ENCODE measurements around the gene PVALEF. TPM values are rescaled to one million over a fixed set of nuclear protein-coding genes. Genes with fewer than 3 reads are reported as not detected.

PVALEF gene
- total and polyA plus RNA-seq, 8 donors = 0.11 to 0.74 (median 0.25) TPM; not detected in 2

DNA sequence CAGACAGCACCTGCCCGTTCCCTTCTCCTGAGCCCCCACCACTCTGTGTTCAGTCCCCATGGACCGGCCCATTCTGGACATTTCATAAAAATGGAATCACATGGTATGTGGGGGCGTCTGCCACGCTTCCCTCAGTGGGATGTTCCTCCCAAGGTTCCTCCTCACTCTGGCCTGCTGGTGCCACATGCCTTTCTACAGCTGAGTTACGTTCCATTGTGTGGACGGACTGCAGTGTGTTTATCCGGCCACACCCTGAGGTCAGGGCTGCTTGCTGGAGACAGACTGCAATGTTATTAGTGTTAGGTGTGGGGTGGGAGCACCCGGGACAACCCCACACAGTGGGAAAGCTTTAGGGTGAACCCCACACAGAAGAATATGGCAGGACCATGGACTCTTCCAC, 6.6 kb downstream of the PVALEF start:
- H3K36me3 ChIP-seq = no peaks in the 10 kb centered on the region
- peaks cover 4 to 16% of the 10 kb centered on the region in 2 donors for H3K27me3 ChIP-seq
- H3K9me3 ChIP-seq = peaks cover 0 to 6% of the 10 kb centered on the region in 2 donors
- TF ChIP-seq, protein P1, sequence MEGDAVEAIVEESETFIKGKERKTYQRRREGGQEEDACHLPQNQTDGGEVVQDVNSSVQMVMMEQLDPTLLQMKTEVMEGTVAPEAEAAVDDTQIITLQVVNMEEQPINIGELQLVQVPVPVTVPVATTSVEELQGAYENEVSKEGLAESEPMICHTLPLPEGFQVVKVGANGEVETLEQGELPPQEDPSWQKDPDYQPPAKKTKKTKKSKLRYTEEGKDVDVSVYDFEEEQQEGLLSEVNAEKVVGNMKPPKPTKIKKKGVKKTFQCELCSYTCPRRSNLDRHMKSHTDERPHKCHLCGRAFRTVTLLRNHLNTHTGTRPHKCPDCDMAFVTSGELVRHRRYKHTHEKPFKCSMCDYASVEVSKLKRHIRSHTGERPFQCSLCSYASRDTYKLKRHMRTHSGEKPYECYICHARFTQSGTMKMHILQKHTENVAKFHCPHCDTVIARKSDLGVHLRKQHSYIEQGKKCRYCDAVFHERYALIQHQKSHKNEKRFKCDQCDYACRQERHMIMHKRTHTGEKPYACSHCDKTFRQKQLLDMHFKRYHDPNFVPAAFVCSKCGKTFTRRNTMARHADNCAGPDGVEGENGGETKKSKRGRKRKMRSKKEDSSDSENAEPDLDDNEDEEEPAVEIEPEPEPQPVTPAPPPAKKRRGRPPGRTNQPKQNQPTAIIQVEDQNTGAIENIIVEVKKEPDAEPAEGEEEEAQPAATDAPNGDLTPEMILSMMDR (IDR thresholded peaks at IDR 0.05) = no peak
- intact Hi-C loops (cut with DNase I) = no loop called here
- ATAC-seq (peak; percentile 56), DNase-seq (peak in 1 of 4 donors; percentile 14)
- H3K4me1 ChIP-seq = no peaks in the 10 kb centered on the region
- H3K4me3 ChIP-seq = no peak overlapping the region
- no peak overlapping the region for H3K27ac ChIP-seq

DNA sequence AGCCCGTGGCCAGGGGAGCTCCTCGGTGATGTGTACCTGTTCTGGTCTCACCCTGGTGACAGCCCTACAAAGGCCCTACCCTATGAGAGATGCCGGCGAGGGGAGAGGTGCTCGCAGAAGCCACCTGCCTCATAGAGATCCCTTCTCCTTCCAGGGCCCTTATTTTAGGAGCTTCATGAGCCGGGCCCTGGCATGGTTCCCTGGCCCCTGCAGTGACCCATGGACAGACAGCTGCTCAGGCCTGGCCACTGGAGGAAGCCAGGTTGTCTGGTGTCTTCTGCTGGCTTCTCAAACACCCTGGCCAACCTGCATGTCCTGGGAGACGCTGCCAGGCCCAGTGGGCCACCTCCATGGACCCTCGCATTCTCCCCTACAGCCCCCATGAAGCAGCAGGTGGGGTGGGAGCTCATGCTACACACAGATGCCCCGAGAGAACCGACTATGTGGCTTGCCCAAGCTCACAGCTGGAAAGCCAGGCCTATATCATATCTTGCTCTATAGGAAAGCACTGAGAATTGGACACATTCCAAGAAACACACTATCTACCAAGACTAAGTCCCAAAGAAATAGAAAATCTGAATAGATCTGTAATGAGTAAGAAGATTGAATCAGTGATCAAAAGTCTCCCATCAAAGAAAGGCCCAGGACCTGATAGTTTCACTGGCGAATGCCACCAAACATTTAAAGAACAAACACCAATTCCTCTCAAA, 7.9 kb downstream of the PVALEF start:
- intact Hi-C loops (cut with DNase I) = no loop called here
- DNase-seq (no peak), ATAC-seq (no peak)
- Histone ChIP-seq H3K4me3 (no peak overlapping the region), H3K27me3 (peaks cover 0 to 4% of the 10 kb centered on the region in 2 donors), H3K36me3 (no peaks in the 10 kb centered on the region), H3K27ac (no peak overlapping the region), H3K9me3 (peaks cover 0 to 6% of the 10 kb centered on the region in 2 donors), H3K4me1 (no peaks in the 10 kb centered on the region)
- TF ChIP-seq, protein P1 (IDR thresholded peaks at IDR 0.05) = no peak

DNA sequence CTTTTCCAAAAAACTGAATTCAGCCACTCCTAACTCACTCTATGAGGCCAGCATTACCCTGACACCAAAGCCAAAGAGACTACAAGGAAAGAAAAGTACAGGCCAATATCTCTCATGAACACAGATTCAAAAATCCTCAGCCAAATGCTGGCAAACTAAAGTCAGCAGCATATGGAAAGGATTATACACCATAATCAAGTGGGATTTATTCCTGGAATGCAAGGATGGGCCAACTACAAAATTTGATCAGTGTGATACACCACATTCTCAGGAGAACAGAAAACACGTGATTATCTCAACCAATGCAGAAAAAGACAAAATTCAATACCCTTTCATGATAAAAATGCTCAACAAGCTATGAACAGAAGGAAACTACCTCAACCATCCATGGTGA, 8.5 kb downstream of the PVALEF start:
- ATAC-seq (no peak), DNase-seq (no peak)
- H3K4me3 ChIP-seq = no peak overlapping the region
- no peaks in the 10 kb centered on the region for H3K36me3 ChIP-seq
- H3K27me3 ChIP-seq = no peaks in the 10 kb centered on the region
- TF ChIP-seq, protein P1 (IDR thresholded peaks at IDR 0.05) = no peak
- intact Hi-C loops (cut with DNase I) = no loop called here
- no peak overlapping the region for H3K27ac ChIP-seq
- peaks cover 0 to 6% of the 10 kb centered on the region in 2 donors for H3K9me3 ChIP-seq
- H3K4me1 ChIP-seq = no peaks in the 10 kb centered on the region

DNA sequence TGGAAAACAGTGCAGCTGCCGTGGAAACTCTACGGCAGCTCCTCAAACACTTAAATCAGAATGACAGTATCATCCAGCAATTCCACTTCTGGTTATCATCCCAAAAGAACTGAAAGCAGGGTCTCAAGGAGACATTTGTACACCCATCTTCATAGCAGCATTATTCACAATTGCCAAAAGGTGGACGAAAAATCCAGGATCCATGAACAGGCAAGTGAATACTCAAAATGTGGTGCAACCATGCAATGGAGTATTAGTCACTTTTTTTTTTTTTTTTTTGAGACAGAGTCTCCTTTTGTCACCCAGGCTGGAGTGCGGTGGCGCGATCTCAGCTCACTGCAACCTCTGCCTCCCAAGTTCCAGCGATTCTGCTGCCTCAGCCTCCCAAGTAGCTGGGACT, 11.4 kb downstream of the PVALEF start:
- H3K36me3 ChIP-seq = no peaks in the 10 kb centered on the region
- ATAC-seq (no peak), DNase-seq (no peak)
- H3K9me3 ChIP-seq = peaks cover 0 to 6% of the 10 kb centered on the region in 2 donors
- peaks cover 0 to 7% of the 10 kb centered on the region in 2 donors for H3K27me3 ChIP-seq
- H3K4me1 ChIP-seq = no peaks in the 10 kb centered on the region
- no peak overlapping the region for H3K27ac ChIP-seq
- intact Hi-C loops (cut with DNase I) = no loop called here
- H3K4me3 ChIP-seq = no peak overlapping the region
- TF ChIP-seq, protein P1 (IDR thresholded peaks at IDR 0.05) = no peak

DNA sequence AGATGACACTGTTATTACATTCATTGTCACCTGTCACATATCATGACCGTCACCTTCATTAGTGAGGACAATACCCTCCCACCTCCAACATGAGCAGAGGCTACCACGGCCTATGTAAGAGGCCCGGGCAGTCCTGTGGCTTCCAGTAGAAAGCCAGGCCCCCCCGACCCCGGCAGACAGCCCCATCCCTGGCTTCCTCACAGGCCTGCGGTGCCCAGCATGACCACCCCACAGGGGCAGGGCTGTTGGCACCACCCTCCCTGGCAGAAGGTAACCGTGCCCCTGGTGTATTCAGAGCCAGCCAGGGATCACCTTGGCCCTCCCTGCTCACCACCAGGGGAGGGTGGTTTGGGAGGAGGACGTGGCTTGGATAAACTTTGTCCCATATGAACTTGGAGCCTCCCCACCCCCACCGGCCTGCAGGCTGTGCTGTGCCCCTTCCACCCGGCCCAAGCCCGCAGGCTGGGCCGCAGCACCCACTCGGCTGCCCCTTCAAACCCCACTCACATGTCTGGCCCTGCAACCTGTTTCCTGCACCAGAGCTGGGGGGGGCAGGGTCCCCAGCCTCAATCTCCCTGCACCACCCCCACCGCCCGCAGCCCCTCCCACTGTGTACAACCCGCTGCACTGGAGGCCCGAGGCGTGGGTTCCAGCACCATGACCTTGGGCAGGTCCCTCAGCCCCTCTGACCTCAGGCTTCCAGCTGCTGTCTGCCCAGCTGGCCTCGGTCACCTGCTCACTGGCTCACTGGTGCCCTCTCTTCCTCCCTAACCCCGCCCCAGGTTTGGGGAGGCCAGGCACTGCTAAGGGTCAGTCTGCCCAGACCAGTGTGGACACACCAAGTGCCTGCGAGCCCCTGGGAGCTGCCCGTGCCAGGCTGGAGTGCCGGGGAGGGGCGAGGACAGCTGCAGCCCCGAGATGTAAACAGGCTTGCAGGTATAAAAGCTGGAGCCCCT, 13.1 kb downstream of the PVALEF start:
- Histone ChIP-seq H3K27ac (no peak overlapping the region), H3K36me3 (no peaks in the 10 kb centered on the region), H3K4me3 (no peak overlapping the region), H3K4me1 (no peaks in the 10 kb centered on the region), H3K9me3 (peaks cover 0 to 6% of the 10 kb centered on the region in 2 donors), H3K27me3 (peaks cover 0 to 19% of the 10 kb centered on the region in 2 donors)
- TF ChIP-seq, protein P1 (IDR thresholded peaks at IDR 0.05) = no peak
- intact Hi-C loops (cut with DNase I) = no loop called here
- DNase-seq (no peak), ATAC-seq (no peak)

All from left lung (tissue), 10 donors.